COLO668 (cell line): ENCODE results near the gene DNER.
"Not testable (repeated sequence)": the region's sequence is repeated elsewhere in the genome, so short reads cannot be mapped to it uniquely, and the experiment has no call there.

Source experiments
- DNase-seq: peaks from one replicate; lab custom pipeline; 2025; ENCODE audit not compliant: unreplicated experiment; lab: John Stamatoyannopoulos, UW

DNER gene

DNA sequence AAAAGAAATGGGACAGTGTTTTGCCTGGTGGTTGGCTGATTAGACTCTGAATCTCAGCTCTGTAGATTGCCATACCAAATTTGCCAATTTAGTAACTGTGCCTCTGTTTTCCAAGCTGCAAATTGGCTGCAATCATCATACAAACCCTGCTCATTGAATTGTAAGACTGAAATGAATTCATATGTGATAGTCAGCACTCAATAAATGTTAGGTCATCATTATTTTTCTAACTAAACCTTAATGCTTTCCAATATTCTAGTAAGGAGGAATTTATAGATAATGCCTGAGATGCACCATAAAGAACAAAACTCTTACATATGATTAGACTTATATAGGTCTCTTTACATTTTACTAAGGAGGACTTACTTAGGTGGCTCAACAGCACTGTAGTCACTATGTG, 85.3 kb downstream of the DNER start:
- DNase-seq, result no peak

DNA sequence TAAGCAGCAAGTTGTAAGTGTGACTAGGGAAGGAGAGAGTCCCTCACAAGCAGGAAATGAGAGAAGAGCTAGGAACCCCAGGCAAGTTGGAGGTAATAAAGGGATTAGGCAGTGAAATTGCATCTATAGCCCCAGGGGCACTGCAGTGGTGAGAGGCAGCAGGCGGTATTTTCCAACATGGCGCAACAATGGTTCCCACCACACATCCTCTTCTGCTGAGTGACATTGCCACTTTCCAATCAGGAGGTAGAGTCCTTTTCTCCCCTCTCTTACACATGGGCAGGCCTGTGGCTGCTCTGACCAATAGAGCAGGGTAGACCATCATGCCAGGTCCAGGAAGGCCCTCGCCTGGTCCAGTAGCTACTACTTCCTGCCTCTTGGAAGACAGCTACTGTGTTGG, 86.6 kb downstream of the DNER start:
- DNase-seq, result no peak

DNA sequence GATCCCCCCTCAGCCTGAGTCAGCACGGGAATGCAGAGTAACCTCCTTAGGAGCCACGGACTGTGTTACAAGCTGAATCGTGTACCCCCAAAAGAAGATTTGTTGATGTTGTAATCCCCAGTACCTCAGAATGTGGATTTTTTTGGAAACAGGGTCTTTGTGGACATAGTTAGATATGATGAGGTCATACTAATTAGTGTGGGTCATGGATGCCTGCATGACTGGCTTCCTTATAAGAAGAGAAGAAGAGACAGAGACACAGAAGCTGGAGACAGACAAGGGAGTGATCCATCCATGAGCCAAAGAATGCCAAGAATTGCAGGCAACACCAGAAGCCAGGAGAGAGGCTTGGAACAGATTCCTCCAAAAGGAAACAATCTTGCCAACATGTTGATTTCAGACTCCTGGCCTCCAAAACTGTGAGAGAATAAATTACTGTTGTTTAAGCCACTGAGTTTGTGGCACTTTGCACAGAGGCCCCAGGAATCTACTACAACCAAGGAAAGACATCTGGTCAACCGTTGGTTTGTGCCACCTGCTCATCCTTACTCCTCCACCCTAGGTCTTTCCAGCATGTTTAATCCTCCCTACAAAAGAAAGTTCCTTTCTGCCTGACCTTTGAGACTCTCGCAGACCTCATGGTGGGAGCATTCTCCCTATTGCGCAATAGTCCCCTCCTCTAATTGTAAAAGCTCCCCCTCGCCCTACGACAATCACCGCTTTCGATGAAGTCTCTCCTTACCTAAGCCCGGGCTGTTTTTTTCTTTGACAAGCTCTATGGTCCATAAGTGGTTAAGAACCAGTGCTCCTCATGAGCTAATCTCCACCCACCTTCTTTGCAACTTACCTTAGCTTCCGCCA, 91.6 kb downstream of the DNER start:
- DNase-seq, result no peak

DNA sequence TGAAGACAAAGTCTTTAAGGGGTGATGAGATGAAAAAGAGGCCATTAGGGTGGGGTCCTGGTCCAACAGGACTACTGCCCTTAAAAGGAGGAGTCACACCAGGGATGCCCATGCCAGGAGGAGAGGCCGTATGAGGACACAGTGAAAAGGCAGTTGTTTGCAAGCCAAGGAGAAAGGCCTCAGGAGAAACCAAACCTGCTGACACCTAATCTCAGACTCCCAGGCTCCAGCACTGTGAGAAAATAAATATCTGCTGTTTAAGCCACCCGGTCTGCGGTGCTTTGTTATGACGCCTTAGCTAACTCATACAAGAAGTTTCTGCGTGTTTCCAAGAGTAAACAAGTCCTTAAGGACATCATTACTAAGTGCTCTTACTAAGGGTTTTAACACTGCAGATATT, 93.6 kb downstream of the DNER start:
- no peak for DNase-seq

DNA sequence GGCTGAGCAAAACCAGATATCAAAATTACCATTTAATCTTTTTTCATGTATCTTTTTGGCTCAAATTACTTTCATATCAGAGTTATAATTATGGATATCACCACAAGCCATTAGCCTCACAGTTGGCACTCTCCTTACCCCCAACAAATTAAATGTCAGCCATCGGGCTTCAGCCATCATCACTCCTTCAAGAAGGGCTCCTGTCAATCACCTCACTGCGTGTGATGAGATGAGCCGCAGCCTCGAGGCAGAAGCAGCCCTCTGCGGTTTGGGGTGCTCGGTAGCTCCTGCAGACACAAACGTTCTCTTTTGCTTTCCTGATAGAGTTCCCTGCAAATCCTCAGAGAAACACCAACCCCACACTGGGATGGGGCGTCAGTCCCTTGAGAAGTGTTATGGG, 94.1 kb downstream of the DNER start:
- DNase-seq, result no peak

DNA sequence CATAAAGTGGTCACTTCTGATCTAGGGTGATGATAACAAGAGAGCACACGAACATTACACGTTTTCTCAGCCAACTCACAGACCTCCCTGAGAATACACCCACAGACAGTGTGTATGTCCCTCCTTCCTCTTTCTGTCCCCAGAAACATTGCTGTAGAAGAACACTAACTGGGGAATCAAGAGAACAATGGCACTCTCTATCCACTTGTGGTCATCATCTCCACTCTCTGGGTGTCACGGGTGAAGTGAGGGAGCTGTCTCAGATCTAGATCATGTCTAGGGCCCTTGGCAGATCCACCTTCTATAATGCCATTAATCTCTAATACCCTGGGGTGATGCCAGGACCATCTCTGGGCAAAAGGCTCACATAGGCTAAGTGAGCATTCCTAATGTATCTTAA, 97.9 kb downstream of the DNER start:
- no peak for DNase-seq

DNA sequence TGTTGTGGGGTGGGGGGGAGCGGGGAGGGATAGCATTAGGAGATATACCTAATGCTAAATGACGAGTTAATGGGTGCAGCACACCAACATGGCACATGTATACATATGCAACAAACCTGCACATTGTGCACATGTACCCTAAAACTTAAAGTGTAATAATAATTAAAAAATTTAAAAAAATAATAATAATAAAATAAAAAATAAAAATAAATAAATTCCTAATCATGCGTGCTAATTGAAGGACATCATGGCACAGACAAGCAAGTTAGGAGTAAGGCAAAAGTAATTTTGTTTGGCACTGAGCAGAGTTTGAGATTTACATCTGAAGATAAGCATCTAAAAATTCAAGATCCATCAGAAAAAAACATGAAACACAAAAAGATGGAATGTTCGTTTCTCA, 100.3 kb downstream of the DNER start:
- DNase-seq, result not testable (repeated sequence)

DNA sequence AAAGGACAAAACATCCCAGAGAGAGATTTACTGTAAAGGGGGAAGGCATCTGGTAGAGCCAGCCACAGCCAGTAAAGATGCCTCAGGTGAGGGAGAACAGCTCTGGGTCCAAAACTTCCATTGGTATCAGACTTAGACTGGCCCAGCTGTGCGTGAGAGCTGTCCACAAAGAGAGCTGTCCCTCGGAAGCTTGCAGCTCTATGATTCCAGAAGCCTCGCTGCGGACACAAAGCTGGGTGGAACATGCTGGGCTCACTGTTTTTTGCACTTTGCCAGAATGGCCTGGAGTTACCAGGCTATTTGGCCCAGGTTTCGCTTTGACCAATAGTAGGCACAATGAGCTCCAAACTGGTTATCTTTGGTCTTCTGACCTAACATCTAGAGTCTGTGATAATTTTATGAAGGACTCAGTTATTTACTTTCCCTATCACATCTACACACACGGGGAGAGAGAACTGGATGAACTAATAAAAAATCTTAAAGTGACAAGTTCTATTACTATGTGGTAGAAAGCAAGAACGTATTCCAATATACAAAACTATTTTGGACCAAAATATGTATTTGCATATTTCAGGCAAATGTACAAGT, 101.9 kb downstream of the DNER start:
- DNase-seq, result no peak

DNA sequence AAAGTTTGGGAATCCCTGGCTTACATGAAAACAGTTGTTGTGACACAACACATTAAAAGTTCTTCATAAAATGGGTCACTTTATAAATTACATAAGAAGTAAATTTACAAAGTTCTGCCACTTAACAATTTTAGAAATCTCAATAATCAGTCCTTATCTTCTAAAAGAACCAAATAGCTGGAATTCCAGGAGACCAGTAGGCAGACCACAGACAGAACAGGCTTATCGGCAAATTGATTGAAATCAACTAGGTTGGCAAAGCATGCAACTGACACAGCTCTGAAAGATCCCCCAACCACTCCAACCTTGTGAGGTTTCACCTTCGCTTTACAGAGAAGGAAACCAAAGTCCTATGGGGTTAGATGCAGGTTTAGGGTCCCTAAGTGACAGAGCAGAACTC, 103.0 kb downstream of the DNER start:
- DNase-seq, result no peak

DNA sequence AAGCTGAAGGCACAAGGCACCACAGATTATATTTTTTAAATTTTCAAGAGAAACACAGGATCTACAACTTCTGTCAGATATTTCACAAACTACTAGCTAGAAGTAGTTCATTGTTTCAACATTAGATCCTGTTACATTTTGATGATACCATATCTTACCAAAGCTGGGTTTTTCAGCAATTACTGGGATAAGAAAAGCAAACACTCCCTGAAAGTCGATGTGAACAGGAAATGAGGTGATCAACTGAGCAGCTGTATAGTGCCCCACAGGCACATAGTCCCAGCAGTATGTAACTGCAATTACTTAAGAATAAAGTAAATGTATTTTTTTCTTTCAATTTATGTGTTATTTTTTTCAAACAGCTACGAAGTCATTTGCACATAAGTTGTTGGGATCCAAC, 103.5 kb downstream of the DNER start:
- DNase-seq, result no peak

DNA sequence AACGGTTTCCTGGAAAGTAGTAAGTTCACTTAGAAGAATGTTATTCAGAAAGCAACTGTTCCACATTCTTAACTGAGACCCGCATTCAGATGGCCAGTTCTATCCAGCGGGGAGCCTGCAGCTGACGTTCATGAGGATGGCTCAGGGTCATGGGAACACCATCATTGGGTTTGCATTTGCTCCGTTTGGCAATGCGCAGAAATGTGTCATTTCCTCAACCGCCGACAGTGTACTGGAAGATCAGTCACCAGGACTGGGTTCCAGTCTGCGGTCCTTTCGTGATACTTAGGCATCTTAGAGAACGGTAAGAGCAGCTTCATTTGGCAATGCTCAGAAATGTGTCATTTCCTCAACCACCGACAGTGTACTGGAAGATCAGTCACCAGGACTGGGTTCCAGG, 104.0 kb downstream of the DNER start:
- DNase-seq, result no peak

DNA sequence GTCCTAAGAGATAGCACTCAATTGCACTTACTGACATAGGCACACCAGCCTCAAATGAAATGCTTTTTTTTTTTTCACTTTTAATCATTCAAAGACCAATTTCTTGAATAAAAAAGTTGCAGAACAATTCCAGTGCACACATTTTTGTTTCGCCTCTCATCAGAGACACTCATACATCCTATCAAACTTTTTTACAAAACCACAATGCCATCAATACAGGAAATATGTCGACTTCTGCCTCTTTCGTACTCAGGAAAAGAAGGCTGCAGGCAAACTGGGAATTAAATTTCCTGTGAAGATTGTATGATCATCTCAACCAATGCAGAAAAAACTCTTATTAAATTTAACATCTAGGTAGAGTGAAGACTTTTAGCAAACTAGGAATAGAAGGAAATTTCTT, 112.4 kb downstream of the DNER start:
- DNase-seq, result no peak

DNA sequence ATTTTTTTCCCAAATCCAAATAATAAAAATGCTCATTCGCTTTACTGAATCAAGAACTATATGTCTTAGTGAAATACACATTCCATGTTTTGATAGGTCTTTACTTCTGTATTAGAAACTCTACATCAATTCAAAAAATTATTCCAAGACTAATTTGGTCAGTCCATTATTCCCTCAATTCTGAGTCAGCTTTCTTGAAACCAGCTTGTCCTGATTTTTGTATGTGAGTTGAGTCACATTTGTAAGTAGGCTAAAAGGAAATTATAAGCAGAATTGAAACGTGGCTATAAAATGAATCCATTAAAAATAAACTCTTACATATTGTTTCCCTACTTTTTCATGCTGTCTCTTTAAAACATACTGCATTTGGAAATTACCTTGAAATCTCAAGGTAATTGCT, 113.0 kb downstream of the DNER start:
- no peak for DNase-seq

DNA sequence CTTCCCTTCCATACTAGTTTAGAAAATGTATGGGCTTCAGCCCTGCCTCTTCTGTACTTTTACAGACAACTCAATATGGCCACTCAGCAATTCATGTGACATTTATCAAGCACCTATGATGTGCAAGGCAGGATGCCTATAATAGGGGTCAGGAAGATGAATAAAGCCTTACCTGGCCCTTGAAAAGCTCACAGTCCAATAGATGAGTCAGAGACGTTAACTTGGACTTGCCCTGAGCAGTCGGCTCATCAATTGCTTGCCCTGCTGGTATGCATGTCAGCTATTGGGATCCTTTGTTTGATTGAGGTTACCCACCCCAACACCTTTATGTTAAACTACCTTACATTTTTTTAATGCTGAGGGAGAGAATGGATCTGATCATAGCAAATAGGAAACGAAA, 116.1 kb downstream of the DNER start:
- no peak for DNase-seq

DNA sequence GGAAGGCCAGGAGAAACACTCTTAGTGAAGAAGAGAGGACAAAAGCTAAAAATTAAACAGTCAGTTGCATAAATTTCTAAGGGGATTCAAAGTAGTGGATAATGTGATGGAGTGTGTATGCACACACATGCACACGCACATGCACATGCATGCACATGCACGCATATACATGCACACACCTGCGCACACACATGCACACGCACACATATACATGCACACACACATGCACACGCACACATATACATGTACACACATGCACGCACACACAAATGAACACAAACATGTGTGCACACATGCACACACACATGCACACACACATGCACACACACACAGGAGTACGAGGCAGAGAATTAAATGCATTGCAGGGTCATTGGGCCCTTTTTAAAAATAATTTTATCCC, 117.6 kb downstream of the DNER start:
- no peak for DNase-seq

DNA sequence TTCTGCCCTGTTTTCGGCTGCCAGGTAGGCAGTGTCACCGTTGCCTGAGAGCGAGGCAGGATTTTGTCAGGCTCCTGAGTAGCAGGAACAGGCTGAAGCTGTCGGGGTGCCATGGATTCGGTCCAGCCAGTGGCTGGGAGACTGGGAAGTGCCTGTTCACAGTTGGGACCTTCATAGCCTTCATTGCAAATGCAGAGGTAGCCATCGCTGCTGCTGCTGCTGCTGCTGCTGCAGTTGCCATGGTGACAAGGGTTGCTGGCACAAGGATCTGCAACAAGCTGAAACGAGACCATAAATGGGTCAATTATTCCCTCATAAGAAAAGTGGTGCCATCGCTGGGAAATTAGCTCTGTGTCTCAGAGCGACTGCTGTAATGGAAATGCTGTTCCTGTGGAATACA, 122.7 kb downstream of the DNER start:
- DNase-seq, result no peak

DNA sequence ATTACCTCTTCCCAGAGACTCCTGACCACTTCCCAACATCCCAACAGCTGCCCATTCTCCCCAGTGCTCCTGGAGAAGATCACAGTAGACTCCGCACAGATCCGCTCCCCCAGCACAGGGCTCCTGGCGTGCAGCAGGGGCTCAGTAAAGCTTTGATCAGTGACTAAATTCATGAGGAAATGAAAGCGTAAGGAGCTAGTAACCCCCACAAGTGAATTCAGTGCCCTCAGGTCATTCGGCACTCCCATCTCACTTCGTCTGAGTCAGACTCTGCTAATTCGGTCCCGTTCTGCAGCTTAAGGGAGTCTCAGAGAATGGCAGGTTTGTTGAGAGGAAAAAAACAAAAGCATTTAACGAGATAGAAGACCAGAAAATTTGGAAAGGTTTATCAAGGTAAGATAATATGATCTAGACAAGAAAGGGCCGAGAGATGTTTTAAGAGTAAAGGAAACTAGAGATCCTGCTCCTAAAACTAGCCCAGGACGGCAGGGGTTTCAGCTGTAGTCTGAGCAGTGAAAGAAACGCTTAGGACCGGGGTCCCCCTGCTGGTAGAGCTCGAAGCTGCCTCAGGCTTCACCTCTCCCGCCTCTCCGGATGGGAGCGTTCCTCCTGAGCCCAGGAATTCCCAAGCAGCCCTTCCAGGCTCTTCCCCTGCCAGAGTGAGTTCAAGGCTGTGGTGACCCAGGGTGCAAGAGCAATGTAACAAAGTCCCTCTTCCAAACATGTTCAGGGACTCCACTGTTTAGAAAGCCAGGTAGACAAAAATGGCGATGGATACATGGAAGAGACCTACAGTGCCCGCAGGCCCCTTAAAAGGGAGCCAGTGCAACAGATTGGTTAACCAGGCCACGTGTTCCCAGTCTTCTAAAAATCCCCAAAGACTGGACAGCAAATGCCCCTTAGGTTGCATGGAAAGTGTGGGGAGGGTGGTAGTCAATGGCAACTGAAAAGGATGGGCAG, 127.3 kb downstream of the DNER start:
- DNase-seq, result peak; percentile 62

DNA sequence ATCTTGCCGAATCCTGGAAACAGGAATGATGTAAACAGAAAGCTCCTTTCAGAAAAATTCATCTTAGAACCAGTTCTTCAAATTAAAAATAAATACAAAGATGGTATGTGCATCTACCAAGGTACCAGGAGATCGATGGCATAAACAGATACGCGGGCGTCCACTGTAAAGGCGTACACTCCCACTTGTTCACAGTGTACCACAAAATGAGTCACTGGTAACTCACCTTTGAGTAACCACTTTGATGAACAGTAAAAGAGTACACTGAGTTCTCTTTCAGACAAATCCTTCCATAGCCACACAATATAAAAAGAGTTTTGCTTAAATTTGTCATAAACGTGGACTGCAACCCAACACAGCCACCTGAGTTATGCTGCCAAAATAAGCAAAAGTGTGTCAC, 128.3 kb downstream of the DNER start:
- no peak for DNase-seq

DNA sequence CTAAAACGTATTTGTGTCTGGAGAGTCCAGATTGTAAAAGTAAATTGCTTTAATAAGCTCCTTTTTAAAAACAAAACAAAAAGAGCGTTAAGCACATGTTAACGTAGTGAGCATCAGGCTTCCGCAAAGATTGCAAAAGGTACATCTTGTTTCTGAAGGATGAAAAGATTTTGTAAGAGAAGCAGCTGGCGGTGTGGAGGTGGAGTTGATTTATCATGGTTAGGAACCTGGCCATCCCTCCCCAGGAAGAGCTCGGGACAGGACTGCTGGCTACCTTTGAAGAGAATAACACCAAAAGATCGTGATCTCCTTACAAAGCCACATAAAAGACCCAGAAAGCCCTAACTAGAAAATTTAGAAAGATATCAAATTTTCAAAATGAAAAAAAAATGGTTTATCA, 132.2 kb downstream of the DNER start:
- DNase-seq, result no peak

DNA sequence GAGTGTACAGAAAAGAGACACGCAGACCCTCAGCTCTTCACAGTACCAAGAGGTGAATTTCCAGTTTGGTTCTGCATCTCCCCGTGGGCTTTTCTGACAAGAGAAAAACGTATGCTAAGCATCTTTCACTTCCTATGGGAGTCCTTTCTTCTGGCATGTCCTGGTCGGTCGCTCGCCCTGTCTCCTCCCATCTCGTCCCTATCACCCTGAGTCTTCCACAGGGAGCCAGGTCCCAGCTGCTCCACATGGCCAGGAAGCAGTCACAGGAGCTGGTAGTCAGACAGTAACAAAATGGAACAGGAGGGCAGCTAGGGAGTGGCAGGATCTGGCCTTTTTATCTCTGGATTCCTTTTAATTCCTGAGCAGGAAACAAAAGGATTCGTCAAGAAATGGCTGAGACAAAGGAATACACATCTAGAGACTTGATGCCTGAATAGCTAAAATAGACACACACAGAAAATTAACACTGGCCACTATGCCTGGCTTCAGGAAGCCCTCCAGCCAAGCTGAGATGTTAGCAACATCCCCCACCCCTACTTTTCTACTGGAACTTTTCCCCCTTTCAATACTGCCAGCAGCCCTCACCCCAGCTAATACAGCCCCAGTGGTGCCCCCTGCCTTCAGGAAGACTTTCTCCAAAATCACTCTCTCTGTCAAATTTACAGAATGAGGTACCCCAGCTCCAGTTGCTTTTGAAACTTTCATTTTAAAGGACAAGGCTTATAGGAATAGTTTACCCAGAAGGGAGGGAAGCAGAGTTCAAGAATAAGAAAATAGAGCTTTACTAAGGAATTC, 136.1 kb downstream of the DNER start:
- no peak for DNase-seq
